ENCODE results near the gene BPIFB4.

- TF ChIP-seq, protein P1, sequence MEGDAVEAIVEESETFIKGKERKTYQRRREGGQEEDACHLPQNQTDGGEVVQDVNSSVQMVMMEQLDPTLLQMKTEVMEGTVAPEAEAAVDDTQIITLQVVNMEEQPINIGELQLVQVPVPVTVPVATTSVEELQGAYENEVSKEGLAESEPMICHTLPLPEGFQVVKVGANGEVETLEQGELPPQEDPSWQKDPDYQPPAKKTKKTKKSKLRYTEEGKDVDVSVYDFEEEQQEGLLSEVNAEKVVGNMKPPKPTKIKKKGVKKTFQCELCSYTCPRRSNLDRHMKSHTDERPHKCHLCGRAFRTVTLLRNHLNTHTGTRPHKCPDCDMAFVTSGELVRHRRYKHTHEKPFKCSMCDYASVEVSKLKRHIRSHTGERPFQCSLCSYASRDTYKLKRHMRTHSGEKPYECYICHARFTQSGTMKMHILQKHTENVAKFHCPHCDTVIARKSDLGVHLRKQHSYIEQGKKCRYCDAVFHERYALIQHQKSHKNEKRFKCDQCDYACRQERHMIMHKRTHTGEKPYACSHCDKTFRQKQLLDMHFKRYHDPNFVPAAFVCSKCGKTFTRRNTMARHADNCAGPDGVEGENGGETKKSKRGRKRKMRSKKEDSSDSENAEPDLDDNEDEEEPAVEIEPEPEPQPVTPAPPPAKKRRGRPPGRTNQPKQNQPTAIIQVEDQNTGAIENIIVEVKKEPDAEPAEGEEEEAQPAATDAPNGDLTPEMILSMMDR (conservative IDR thresholded peaks at IDR 0.05; ENCODE audit: low read depth in 2 of 2) = no peak
- TF ChIP-seq CREB1 (CRISPR knock-in tag; IDR thresholded peaks at IDR 0.05; ENCODE audit: low read depth) (no peak), EZH2 (IDR thresholded peaks at IDR 0.05; ENCODE audit: low read depth, unreplicated experiment) (no peak), ZNF114 (CRISPR knock-in tag; IDR thresholded peaks at IDR 0.05) (no peak), POLR2AphosphoS5 (IDR thresholded peaks at IDR 0.05; ENCODE audit: low read depth) (no peak), EZH2phosphoT487 (IDR thresholded peaks at IDR 0.05; ENCODE audit: unreplicated experiment) (no peak), JUNB (IDR thresholded peaks at IDR 0.05; ENCODE audit: unreplicated experiment) (no peak)
- TF ChIP-seq, protein P2, sequence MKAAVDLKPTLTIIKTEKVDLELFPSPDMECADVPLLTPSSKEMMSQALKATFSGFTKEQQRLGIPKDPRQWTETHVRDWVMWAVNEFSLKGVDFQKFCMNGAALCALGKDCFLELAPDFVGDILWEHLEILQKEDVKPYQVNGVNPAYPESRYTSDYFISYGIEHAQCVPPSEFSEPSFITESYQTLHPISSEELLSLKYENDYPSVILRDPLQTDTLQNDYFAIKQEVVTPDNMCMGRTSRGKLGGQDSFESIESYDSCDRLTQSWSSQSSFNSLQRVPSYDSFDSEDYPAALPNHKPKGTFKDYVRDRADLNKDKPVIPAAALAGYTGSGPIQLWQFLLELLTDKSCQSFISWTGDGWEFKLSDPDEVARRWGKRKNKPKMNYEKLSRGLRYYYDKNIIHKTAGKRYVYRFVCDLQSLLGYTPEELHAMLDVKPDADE (IDR thresholded peaks at IDR 0.05) = no peak
- TF ChIP-seq, protein P3, sequence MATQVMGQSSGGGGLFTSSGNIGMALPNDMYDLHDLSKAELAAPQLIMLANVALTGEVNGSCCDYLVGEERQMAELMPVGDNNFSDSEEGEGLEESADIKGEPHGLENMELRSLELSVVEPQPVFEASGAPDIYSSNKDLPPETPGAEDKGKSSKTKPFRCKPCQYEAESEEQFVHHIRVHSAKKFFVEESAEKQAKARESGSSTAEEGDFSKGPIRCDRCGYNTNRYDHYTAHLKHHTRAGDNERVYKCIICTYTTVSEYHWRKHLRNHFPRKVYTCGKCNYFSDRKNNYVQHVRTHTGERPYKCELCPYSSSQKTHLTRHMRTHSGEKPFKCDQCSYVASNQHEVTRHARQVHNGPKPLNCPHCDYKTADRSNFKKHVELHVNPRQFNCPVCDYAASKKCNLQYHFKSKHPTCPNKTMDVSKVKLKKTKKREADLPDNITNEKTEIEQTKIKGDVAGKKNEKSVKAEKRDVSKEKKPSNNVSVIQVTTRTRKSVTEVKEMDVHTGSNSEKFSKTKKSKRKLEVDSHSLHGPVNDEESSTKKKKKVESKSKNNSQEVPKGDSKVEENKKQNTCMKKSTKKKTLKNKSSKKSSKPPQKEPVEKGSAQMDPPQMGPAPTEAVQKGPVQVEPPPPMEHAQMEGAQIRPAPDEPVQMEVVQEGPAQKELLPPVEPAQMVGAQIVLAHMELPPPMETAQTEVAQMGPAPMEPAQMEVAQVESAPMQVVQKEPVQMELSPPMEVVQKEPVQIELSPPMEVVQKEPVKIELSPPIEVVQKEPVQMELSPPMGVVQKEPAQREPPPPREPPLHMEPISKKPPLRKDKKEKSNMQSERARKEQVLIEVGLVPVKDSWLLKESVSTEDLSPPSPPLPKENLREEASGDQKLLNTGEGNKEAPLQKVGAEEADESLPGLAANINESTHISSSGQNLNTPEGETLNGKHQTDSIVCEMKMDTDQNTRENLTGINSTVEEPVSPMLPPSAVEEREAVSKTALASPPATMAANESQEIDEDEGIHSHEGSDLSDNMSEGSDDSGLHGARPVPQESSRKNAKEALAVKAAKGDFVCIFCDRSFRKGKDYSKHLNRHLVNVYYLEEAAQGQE (IDR thresholded peaks at IDR 0.05; ENCODE audit: unreplicated experiment) = no peak
Observed at GRCh38 chr20:33042983-33043730, 36.3 kb upstream of the BPIFB4 start.

All from GM23338 (cell line).